ENCODE data around the gene RPLP2. TPM values are rescaled to one million over a fixed set of nuclear protein-coding genes. Genes with fewer than 3 reads are reported as not detected.

Gene RPLP2
- total RNA-seq, 6 experiments from 2014 or later: 1,532 to 1,781 (median 1,709) TPM

- H3K27ac Mint-ChIP-seq: peak overlapping the region; percentile 54
- no peak for TF ChIP-seq CTCF (IDR thresholded peaks at IDR 0.05)
- H3K36me3 Mint-ChIP-seq (ENCODE audit: low read depth): no peaks in the 10 kb centered on the region
- H3K27me3 Mint-ChIP-seq (ENCODE audit: insufficient read depth): peaks cover 2% of the 10 kb centered on the region; the same call in 1 of the 2 replicates
- no peaks in the 10 kb centered on the region for H3K9me3 Mint-ChIP-seq
- DNase-seq: no peak
- peak overlapping the region; percentile 91 for H3K4me3 Mint-ChIP-seq
- peaks cover 17% of the 10 kb centered on the region for H3K4me1 Mint-ChIP-seq (ENCODE audit: low read depth)
These were observed 14.8 kb upstream of the RPLP2 start for GRCh38 chr11:794766-795633.

- H3K27me3 Mint-ChIP-seq (ENCODE audit: insufficient read depth): peaks cover 2% of the 10 kb centered on the region; the same call in 1 of the 2 replicates
- peak overlapping the region; percentile 89 for H3K27ac Mint-ChIP-seq
- peak overlapping the region; percentile 91 for H3K4me3 Mint-ChIP-seq
- peaks cover 12% of the 10 kb centered on the region for H3K4me1 Mint-ChIP-seq (ENCODE audit: low read depth)
- no peaks in the 10 kb centered on the region for H3K9me3 Mint-ChIP-seq
- TF ChIP-seq CTCF (IDR thresholded peaks at IDR 0.05): no peak
- no peaks in the 10 kb centered on the region for H3K36me3 Mint-ChIP-seq (ENCODE audit: low read depth)
- DNase-seq: peak; percentile 85
These were observed 13.9 kb upstream of the RPLP2 start for GRCh38 chr11:795634-796564.

GRCh38 chr11:796565-797295 lies 13.0 kb upstream of the RPLP2 start:
- H3K27ac Mint-ChIP-seq: peak overlapping the region; percentile 89
- no peaks in the 10 kb centered on the region for H3K36me3 Mint-ChIP-seq (ENCODE audit: low read depth)
- H3K4me1 Mint-ChIP-seq (ENCODE audit: low read depth): peaks cover 12% of the 10 kb centered on the region
- H3K9me3 Mint-ChIP-seq: no peaks in the 10 kb centered on the region
- peaks cover 4% of the 10 kb centered on the region; the same call in 1 of the 2 replicates for H3K27me3 Mint-ChIP-seq (ENCODE audit: insufficient read depth)
- no peak for DNase-seq
- no peak for TF ChIP-seq CTCF (IDR thresholded peaks at IDR 0.05)
- H3K4me3 Mint-ChIP-seq: peak overlapping the region; percentile 91

GRCh38 chr11:797296-798092 lies 12.3 kb upstream of the RPLP2 start:
- no peak for TF ChIP-seq CTCF (IDR thresholded peaks at IDR 0.05)
- peaks cover 12% of the 10 kb centered on the region for H3K4me1 Mint-ChIP-seq (ENCODE audit: low read depth)
- peak overlapping the region; percentile 89 for H3K27ac Mint-ChIP-seq
- no peaks in the 10 kb centered on the region for H3K36me3 Mint-ChIP-seq (ENCODE audit: low read depth)
- no peaks in the 10 kb centered on the region for H3K9me3 Mint-ChIP-seq
- peak overlapping the region; percentile 91 for H3K4me3 Mint-ChIP-seq
- H3K27me3 Mint-ChIP-seq (ENCODE audit: insufficient read depth): peaks cover 4% of the 10 kb centered on the region; the same call in 1 of the 2 replicates
- DNase-seq: peak; percentile 79

Measured in HFFc6 (cell line).